ENCODE results near the gene TOMM20. TPM values are rescaled to one million over a fixed set of nuclear protein-coding genes. Genes with fewer than 3 reads are reported as not detected.
A peak's percentile ranks its signal among the peaks of the same experiment; 100 is the strongest.
"Not testable (repeated sequence)": the region's sequence is repeated elsewhere in the genome, so short reads cannot be mapped to it uniquely, and the experiment has no call there.

The TOMM20 gene
- 100 to 1,000 TPM in 1 of 4 donors, 10 to 100 TPM in 3; 88.1 to 110 (median 96.4) TPM for total RNA-seq
- 66.3 TPM for polyA plus RNA-seq
- long read RNA-seq, donor 1, transcript TOMM20-201 (5 exons, 3,387 nt), result major isoform, 151 of 163 reads
- long read RNA-seq, donor 1, partial matches to known transcripts, result 1 of 163 reads
- long read RNA-seq, donor 1, other reads (novel, unspliced or antisense), result 11 of 163 reads
- long read RNA-seq, donor 2, transcript TOMM20-201 (5 exons, 3,387 nt), result major isoform, 97 of 105 reads
- long read RNA-seq, donor 2, partial matches to known transcripts, result 0 of 105 reads
- long read RNA-seq, donor 2, other reads (novel, unspliced or antisense), result 8 of 105 reads
- long read RNA-seq, donor 3, transcript TOMM20-201 (5 exons, 3,387 nt), result major isoform, 595 of 619 reads
- long read RNA-seq, donor 3, partial matches to known transcripts, result 4 of 619 reads
- long read RNA-seq, donor 3, other reads (novel, unspliced or antisense), result 19 of 619 reads
- long read RNA-seq, donor 4, transcript TOMM20-201 (5 exons, 3,387 nt), result major isoform, 115 of 121 reads
- long read RNA-seq, donor 4, partial matches to known transcripts, result 0 of 121 reads
- long read RNA-seq, donor 4, other reads (novel, unspliced or antisense), result 6 of 121 reads

- Histone ChIP-seq H3K4me3 (ENCODE audit: low read length) (peak within 1 kb of the TSS; percentile 77), H3K27me3 (ENCODE audit: control insufficient read depth, insufficient read depth) (no peaks in the 10 kb centered on the region), H3K9me3 (ENCODE audit: control insufficient read depth, low read length) (no peaks in the 10 kb centered on the region), H3K27ac (ENCODE audit: low read length) (peak within 1 kb of the TSS; percentile 94), H3K4me1 (ENCODE audit: control insufficient read depth, insufficient read depth, low read length) (no peaks in the 10 kb centered on the region)
- WGBS, result 1% methylated on average over 67 of the region's 67 CpGs
- DNase-seq (peak; percentile 96 to 99 (median 98)), ATAC-seq (peak; percentile 98 to 99)
- intact Hi-C loops (cut with DNase I), result no loop called here
These were observed at the start of gene TOMM20 for GRCh38 chr1:235128456-235129328. Gene TOMM20, minus strand, starts transcription at chr1:235128837. Its CDS starts 122 bp downstream, at chr1:235128715.

- no peak overlapping the region for H3K4me3 ChIP-seq (ENCODE audit: low read length)
- DNase-seq (no peak), ATAC-seq (no peak)
- H3K27me3 ChIP-seq (ENCODE audit: control insufficient read depth, insufficient read depth), result no peaks in the 10 kb centered on the region
- intact Hi-C loops (cut with DNase I), result no loop called here
- 69% methylated on average over 7 of the region's 7 CpGs for WGBS
- H3K4me1 ChIP-seq (ENCODE audit: control insufficient read depth, insufficient read depth, low read length), result no peaks in the 10 kb centered on the region
- H3K9me3 ChIP-seq (ENCODE audit: control insufficient read depth, low read length), result no peaks in the 10 kb centered on the region
- H3K27ac ChIP-seq (ENCODE audit: low read length), result no peak overlapping the region
These were observed 47.8 kb upstream of the TOMM20 start for GRCh38 chr1:235176486-235176885.

DNA sequence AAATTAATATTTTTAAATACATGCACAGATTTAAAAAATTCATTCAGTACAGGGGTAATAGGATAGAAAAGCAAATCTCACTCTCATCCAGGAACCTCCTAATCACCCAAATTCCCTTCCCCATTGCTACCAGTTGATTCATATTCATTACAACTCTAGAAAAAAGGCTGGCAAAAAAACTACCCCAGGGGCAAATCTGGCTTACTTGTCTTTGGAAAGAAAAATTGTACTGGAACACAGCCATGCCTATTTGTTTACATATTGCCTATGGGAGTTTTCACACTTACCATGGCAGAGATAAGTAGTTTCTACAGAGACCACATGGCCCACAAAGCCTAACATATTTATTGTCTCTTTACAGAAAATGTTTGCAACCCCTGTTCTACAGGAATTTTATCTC lies 41.3 kb upstream of the TOMM20 start:
- Histone ChIP-seq H3K27ac (ENCODE audit: low read length) (no peak overlapping the region), H3K27me3 (ENCODE audit: control insufficient read depth, insufficient read depth) (no peaks in the 10 kb centered on the region), H3K4me1 (ENCODE audit: control insufficient read depth, insufficient read depth, low read length) (no peaks in the 10 kb centered on the region), H3K9me3 (ENCODE audit: control insufficient read depth, low read length) (no peaks in the 10 kb centered on the region), H3K4me3 (ENCODE audit: low read length) (no peak overlapping the region)
- DNase-seq (no peak), ATAC-seq (no peak)
- intact Hi-C loops (cut with DNase I), result no loop called here

GRCh38 chr1:235168375-235168774 lies 39.7 kb upstream of the TOMM20 start:
- WGBS, result 92% methylated on average over 3 of the region's 3 CpGs
- no peak for ATAC-seq

DNA sequence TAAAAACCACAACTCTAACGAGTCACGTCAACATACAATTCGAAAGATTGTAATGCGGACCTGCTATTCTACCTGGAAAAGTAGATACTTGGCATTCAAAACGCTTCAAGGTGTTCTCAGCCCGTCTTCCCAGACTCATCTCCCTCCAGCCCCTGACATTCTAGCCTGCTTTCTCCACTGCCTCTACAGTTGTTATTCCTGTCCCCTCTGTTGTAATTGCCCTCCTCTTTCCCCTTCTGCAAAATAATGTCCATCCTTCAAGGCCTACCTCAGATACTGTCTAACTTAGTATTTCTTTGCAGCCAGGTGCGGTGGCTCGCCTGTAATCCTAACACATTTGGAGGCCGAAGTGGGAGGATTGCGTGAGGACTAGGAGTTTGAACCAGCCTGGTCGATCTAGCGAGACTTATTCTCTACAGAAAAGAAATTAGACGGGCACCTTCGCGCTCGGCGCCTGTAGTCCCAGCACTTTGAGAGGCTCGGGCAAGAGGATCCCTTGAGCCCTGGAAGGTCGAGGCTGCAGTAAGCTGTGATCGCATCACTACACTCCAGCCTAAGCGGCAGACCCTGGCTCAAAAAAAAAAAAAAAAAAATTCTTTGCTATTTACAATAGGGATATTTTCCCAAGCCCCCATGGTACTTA lies 33.2 kb upstream of the TOMM20 start:
- no peak overlapping the region for H3K27ac ChIP-seq (ENCODE audit: low read length)
- ATAC-seq, result peak in 1 of 2 donors; percentile 5
- intact Hi-C loops (cut with DNase I), result no loop called here
- no peaks in the 10 kb centered on the region for H3K27me3 ChIP-seq (ENCODE audit: control insufficient read depth, insufficient read depth)
- no peak for DNase-seq
- H3K4me3 ChIP-seq (ENCODE audit: low read length), result peak overlapping the region; percentile 73
- no peaks in the 10 kb centered on the region for H3K9me3 ChIP-seq (ENCODE audit: control insufficient read depth, low read length)
- WGBS, result 66% methylated on average over 21 of the region's 21 CpGs
- H3K4me1 ChIP-seq (ENCODE audit: control insufficient read depth, insufficient read depth, low read length), result peaks cover 6% of the 10 kb centered on the region

More at GRCh38 chr1:235168375-235168774, 39.7 kb upstream of the TOMM20 start:
- H3K27ac ChIP-seq (ENCODE audit: low read length), result no peak overlapping the region
- H3K4me1 ChIP-seq (ENCODE audit: control insufficient read depth, insufficient read depth, low read length), result no peaks in the 10 kb centered on the region
- no peak overlapping the region for H3K4me3 ChIP-seq (ENCODE audit: low read length)
- DNase-seq, result no peak
- H3K27me3 ChIP-seq (ENCODE audit: control insufficient read depth, insufficient read depth), result no peaks in the 10 kb centered on the region
- intact Hi-C loops (cut with DNase I), result no loop called here
- H3K9me3 ChIP-seq (ENCODE audit: control insufficient read depth, low read length), result no peaks in the 10 kb centered on the region

- Histone ChIP-seq H3K27me3 (ENCODE audit: control insufficient read depth, insufficient read depth) (no peaks in the 10 kb centered on the region), H3K4me1 (ENCODE audit: control insufficient read depth, insufficient read depth, low read length) (peaks cover 6% of the 10 kb centered on the region), H3K27ac (ENCODE audit: low read length) (peak within 1 kb of the TSS; percentile 97), H3K9me3 (ENCODE audit: control insufficient read depth, low read length) (no peaks in the 10 kb centered on the region), H3K4me3 (ENCODE audit: low read length) (peak within 1 kb of the TSS; percentile 73)
- DNase-seq, result peak; percentile 92 to 97 (median 97)
- intact Hi-C loops (cut with DNase I), result no loop called here
- WGBS, result under 1% methylated on average over 52 of the region's 52 CpGs
- peak; percentile 98 for ATAC-seq
These were observed 32.5 kb upstream of the TOMM20 start, which contains the start of gene RBM34 for GRCh38 chr1:235160957-235161684. Gene RBM34, minus strand, starts transcription at chr1:235161250. Its CDS starts 24 bp downstream, at chr1:235161226.

GRCh38 chr1:235160383-235160956 lies 31.8 kb upstream of the TOMM20 start:
- Histone ChIP-seq H3K27ac (ENCODE audit: low read length) (peak overlapping the region; percentile 97), H3K9me3 (ENCODE audit: control insufficient read depth, low read length) (no peaks in the 10 kb centered on the region), H3K4me1 (ENCODE audit: control insufficient read depth, insufficient read depth, low read length) (peaks cover 6% of the 10 kb centered on the region), H3K4me3 (ENCODE audit: low read length) (peak overlapping the region; percentile 73), H3K27me3 (ENCODE audit: control insufficient read depth, insufficient read depth) (no peaks in the 10 kb centered on the region)
- 10% methylated on average over 14 of the region's 14 CpGs for WGBS
- DNase-seq, result no peak
- ATAC-seq, result no peak
- intact Hi-C loops (cut with DNase I), result no loop called here

- ATAC-seq; H3K27ac ChIP-seq (ENCODE audit: low read length); H3K4me3 ChIP-seq (ENCODE audit: low read length); H3K4me1 ChIP-seq (ENCODE audit: control insufficient read depth, insufficient read depth, low read length); H3K27me3 ChIP-seq (ENCODE audit: control insufficient read depth, insufficient read depth); DNase-seq; intact Hi-C loops (cut with DNase I); H3K9me3 ChIP-seq (ENCODE audit: control insufficient read depth, low read length): not testable (repeated sequence)
- 88% methylated on average over 9 of the region's 9 CpGs for WGBS
These were observed 31.3 kb upstream of the TOMM20 start for GRCh38 chr1:235159930-235160329.

DNA sequence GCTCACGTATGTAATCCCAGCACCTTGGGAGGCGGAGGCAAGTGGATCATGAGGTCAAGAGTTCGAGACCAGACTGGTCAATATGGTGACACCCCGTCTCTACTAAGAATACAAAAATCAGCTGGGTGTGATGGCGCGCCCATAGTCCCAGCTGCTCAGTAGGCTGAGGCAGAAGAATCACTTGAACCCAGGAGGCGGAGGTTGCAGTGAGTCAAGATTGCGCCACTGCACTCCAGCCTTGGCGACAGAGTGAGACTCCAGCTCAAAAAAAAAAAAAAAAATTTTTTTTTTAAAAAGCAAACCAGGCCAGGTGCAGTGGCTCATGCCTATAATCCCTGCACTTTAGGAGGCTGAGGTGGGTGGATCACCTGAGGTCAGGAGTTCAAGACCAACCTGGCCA lies 30.6 kb upstream of the TOMM20 start:
- H3K27ac ChIP-seq (ENCODE audit: low read length); H3K4me1 ChIP-seq (ENCODE audit: control insufficient read depth, insufficient read depth, low read length); DNase-seq; ATAC-seq; intact Hi-C loops (cut with DNase I); H3K4me3 ChIP-seq (ENCODE audit: low read length); H3K9me3 ChIP-seq (ENCODE audit: control insufficient read depth, low read length); H3K27me3 ChIP-seq (ENCODE audit: control insufficient read depth, insufficient read depth): not testable (repeated sequence)
- 87% methylated on average over 9 of the region's 9 CpGs for WGBS

DNA sequence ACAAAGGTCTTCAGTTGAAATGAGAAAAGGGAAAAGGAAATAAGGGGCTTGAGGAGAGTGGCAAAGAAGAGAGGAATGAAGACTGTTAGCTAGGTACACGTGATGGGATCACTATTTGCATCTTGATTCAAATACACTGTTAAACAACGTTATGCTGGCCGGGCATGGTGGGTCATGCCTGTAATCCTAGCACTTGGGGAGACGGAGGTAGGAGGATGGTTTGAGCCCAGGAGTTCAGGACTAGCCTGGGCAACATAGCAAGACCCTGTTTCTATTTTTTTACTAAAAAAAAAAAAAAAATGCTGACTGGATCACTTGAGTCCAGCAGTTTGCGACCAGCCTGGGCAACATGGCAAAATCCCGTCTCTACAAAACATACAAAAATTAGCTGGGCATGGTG lies 30.0 kb upstream of the TOMM20 start:
- Histone ChIP-seq H3K4me1 (ENCODE audit: control insufficient read depth, insufficient read depth, low read length) (peaks cover 6% of the 10 kb centered on the region), H3K27me3 (ENCODE audit: control insufficient read depth, insufficient read depth) (no peaks in the 10 kb centered on the region), H3K27ac (ENCODE audit: low read length) (no peak overlapping the region), H3K4me3 (ENCODE audit: low read length) (no peak overlapping the region), H3K9me3 (ENCODE audit: control insufficient read depth, low read length) (no peaks in the 10 kb centered on the region)
- intact Hi-C loops (cut with DNase I), result no loop called here
- ATAC-seq, result no peak
- 94% methylated on average over 6 of the region's 6 CpGs for WGBS
- DNase-seq, result no peak
